ENCODE results near the gene SCFD1.
"Not testable (repeated sequence)": the region's sequence is repeated elsewhere in the genome, so short reads cannot be mapped to it uniquely, and the experiment has no call there.

The SCFD1 gene

DNA sequence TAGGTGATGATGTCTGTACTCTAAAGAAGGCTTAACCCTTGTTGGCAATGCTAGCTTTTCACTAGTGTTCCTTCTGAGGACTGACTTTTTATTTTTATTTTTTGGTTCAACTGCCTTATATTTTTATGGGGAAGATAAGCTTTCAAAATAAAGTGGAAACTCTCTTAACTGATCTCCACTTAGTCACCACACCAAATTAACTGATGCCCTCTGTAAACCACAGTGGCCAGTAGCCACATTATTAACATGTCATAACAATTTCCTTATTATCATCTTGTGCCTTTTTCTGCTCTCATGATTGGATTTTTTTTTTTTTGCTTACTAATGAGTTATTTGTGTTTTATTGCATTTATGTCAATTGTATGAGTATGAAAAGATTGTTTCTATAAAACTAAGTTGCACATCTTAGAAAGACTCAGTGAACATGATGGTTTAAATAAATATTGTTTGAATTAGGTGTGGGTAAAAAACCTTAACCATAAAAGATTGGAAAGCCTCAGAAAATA is 56.9 kb downstream of the SCFD1 start:
- DNase-seq, result no peak

DNA sequence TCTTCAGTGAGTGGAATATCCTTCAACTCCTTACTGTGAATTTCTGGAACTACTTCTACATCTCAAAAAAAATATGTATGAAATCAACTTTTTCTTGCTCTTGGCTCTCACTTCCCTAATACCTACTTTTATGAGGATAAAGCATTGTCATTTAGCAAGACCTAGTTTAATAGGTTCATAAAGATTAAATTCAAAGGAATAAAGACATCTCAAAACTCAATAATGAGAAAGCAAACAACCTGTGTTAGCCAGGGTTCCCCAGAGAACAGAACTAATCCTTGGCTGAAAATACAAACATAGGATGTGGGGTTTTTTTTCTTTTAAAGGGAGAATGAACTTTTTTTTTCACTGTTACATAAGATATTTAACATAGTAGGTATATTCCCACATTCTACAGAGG is 57.9 kb downstream of the SCFD1 start:
- DNase-seq, result no peak

DNA sequence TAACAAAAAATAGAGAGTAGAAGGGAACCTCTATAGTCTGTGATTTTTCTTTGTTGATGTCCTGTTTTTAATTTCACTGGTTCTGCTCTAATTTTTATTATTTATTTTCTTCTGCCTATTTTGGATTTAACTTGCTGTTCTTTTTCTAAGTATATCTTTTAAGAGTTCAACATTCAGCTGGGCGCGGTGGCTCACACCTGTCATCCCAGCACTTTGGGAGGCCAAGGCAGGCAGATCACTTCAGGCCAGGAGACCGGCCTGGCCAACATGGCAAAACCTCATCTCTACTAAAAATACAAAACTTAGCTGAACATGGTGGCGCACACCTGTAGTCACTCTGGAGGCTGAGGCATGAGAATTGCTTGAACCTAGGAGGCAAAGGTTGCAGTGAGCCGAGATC is 58.7 kb downstream of the SCFD1 start:
- DNase-seq, result not testable (repeated sequence)

DNA sequence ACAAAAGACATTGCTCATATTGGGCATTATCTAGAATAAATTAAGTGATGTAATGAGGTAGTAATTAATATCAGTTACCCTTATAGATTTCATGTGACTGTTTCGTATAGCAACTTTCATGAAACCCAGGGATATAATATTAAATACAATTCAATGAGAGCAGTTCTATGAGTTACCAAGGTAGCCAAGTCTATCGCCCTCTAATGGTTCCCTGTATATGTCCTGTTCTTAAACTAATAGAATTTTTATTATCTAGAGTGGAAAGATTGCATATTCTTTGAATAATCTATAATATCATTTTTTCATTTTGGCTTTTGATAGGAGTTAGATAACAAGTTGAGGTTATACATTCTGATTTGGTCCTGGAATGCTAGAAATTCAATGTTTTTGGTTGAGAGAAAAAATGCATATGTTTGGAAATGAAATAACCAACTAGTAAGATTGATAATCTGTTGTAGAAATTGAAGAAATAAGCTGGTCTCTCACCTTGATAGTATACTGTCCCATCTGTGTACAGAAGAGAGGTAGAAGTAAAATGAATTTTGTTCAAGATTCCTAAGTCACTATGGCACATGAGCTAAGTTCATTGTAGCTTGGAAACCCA is 59.7 kb downstream of the SCFD1 start:
- no peak for DNase-seq

DNA sequence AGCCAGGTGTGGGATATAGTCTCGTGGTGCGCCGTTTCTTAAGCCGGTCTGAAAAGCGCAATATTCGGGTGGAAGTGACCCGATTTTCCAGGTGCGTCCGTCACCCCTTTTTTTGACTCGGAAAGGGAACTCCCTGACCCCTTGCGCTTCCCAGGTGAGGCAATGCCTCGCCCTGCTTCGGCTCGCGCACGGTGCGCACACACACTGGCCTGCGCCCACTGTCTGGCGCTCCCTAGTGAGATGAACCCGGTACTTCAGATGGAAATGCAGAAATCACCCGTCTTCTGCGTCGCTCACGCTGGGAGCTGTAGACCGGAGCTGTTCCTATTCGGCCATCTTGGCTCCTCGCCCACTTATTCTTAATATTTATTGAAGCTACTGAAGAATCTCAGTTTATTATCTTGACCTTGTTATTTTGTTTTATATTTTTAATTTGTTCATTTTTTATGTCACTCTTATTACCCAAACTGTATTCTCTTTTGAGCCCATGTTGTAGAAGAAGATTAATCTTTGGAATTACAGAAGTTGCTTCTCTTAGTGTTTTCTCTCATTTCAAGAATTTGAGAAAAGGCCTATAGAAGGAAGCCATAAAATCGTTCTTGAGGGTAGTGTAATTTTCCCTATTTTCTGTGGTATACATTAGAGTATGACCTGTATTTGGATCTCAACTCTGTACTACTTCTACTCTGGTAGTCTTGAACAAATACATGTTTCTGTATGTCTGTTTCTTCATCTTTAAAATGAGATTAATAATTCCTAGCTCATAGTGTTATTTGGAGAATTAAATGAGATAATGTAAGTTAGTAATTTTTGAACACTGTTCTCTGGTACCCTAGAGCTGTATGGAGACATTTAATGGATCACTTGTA is 68.6 kb downstream of the SCFD1 start:
- not testable (repeated sequence) for DNase-seq

DNA sequence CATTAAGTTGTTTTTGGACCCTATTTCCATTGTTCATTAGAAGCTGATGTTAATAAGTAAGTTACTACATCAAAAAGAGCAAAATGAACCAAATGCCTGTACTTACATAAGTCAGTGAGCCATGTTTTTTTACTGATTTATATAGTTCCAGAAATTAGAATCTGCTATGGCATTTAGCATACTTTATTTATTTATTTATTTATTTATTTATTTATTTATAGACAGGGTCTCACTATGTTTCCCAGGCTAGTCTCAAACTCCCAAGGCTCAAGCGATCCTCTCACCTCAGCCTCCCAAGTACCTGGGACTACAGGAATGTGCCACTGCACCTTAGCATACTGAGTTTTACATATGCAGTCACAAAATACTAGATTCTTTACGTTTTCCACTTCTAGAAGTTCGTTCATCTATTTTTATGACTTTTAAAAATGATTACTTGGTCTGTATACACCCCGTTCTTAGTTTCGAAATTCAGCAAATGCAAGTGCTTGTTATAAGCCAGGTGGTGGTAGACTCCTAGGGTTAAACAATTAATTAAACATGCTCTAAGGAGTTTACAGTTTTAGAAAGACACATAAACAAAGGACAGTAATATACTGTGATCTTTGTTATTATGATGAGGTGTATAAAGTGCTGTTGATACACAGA is 69.8 kb downstream of the SCFD1 start:
- no peak for DNase-seq

DNA sequence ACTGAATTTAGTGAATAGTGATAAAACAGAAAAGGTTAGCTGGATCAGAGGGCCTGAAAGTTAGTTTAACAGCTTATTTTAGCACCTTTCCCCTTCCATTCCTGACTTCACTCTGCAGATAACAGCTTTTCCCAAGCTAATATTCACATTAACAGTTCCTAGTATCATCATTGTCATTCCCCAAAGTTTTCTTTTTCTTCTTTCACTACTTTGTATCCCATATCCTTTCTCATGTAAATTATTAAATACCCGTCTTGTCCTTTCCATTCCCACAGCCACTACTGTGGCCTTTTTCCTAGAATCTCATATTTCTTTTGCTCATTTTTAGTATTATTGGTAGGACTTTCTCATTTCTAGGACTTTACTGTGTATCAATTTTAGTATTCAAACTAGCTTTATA is 70.5 kb downstream of the SCFD1 start:
- no peak for DNase-seq

DNA sequence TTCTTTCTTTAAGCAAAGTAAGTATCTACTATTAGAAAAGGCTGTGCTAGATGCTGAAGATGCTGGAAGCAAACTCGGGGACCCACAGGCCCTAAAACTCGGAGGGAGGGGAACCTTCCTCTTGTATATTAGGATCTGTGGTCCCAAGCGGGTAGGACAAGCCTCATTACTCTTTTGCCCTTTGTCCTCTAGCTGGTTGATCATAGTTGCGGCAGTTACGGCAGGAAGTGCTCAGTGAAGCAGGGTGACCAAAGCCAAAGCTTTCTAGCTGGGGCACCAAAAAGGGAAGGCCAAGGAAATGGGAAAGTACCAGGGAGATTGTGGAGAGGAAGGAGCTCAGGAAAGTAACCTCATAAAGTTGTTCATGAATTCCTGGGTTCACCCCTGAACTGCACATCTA is 76.3 kb downstream of the SCFD1 start:
- DNase-seq, result no peak

DNA sequence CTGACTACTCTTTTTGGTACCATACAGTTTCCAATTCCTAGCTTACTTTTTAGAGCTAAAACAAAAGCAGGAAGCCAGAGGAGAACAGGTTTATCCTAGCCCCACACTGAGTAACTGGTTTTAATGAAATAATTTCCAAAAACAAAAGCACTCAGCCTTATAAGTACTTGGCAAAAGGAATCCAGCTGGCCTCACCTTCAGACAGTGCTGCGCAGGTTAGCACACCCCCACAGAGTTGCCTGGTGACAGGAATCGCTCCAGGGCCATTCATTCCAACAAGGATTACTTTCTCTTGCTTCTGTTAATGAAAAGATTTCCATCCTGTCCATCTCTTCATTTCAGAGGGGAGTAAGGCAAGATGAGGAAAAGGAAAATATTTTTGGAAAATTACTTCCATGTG is 84.6 kb downstream of the SCFD1 start:
- no peak for DNase-seq

DNA sequence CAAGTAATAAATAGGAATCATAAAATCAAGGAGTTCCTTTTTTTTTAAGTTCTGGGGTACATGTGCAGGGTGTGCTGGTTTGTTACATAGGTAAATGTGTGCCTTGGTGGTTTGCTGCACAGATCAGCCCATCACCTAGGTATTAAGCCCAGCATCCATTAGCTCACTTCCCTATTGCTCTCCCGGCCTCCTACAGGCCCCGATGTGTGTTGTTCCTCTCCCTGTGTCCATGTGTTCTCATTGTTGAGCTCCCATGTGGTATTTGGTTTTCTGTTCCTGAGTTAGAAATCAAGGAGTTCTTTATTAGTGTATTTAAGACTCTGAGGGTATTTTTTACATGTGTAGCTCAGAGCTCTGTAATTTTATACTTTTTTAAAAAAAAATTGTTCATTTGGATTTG is 86.0 kb downstream of the SCFD1 start:
- DNase-seq, result no peak

DNA sequence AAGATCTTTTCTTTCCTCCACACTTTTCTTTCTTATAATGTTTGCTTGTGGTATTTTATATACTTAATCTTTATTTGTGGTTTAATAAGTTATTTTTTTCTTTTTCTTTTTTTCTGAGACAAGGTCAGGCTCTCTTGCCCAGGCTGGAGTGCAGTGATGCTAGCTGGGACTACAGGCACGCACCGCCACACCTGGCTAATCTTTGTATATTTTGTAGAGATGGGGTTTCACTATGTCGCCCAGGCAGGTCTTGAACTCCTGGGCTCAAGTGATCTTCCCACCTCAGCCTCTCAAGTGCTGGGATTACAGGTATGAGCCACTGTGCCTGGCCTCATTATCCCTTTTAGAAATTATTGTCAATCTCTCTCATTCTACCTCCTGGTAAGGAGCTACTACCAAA is 87.1 kb downstream of the SCFD1 start:
- no peak for DNase-seq

DNA sequence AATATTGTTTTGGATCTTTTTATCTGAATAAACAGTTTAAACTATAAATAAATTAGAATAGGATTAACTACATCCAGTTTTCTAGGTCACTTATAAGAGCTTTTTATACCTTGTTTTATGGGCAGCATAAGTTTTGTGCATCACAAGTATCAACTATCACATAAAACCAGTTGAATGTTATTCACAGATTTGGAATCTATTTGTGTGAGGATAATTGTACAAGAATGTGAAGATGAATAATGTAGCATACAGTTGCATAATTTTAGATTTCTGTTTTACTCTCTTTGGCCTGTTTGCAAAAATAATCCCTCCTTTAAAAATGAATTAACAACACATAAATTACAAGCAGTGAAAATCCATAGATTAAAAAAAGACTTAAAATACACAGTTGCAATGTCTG is 88.8 kb downstream of the SCFD1 start:
- DNase-seq, result no peak

DNA sequence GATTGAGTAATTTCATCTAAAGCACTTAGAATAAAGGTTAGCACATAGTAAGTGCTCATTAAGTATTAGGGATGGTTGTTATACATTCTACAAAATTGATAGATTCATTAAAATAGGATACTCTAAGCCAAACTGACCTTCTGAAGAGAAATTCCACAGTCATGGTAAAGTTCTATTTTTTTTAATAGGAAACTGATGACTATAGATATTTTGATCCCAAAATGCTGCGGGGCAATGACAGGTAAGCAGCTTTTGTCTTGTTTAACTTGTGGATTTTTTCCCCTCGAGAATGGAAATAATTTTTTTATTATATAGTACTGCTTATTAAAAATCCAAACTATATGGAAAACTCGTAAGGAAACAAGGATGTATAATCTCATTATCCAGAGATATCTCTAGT is 97.0 kb downstream of the SCFD1 start:
- no peak for DNase-seq

DNA sequence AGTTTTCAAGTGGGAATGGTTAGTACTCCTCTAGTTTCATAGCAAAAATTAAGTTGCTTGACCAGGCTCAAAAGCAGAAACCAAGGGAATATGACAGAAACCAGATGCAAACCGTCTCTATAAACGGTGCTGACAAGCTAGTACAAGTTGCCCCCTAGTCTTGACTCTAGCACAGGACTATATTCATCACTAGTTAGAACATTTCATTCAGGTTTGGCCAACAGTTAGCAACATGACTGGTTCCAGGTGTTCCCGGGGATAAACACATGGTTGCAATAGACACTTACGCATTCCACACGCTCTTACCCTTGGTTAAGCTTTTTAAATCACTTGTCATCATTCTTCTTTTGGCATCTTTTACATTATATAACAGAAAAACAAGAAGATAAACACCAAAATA is 103.6 kb downstream of the SCFD1 start:
- DNase-seq, result no peak

DNA sequence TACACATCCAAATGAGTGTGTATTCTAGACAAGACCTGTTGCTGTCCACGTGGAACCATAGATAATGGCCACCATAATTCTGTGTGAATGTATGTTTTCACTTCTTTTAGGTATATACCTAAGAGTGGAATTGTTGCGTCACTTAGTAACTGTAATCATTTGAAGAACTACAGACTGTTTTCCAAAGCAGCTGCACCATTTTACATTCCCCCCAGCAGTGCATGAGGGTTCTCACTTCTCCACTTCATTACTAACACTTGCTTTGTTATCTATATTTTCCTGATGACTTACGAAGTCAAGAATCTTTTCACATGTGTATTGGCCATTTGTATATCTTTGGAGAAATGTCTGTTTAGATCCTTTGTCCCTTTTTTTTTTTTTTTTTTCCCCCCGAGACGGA is 106.4 kb downstream of the SCFD1 start:
- DNase-seq, result no peak

DNA sequence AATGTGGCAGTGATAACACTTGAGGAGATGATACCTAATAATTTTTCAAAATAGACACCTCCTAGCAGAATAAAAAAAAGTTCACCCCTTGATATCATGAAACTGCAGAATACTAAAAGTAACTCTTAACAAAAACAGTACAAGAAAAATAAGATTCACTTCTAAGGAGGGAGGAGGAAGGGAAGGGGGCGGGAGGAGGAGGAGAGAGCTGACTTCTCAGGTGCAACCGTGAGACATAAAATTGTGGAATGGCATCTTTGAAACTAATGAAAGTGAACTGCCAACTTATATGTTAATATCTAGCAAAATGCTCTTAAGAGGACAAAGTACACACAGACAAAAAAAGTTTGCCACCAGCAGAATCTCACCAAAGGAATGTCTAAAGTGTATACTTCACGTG is 115.8 kb downstream of the SCFD1 start:
- DNase-seq, result no peak

DNA sequence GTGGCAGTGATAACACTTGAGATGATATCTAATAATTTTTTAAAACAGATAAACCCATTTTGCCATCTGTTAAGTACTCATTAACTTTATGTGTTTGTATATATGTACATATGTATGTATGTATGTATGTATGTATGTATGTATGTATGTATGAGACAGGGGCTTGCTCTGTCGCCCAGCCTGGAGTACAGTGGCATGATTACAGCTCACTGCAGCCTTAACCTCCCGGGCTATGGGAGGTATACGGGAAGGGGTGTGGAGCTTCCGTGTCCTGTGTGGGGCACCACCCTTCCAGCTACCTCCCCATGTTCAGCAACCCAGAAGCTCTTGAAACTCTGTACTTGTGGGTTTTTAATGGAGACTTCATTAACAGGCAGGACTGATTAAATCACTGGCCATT is 116.9 kb downstream of the SCFD1 start:
- no peak for DNase-seq

DNA sequence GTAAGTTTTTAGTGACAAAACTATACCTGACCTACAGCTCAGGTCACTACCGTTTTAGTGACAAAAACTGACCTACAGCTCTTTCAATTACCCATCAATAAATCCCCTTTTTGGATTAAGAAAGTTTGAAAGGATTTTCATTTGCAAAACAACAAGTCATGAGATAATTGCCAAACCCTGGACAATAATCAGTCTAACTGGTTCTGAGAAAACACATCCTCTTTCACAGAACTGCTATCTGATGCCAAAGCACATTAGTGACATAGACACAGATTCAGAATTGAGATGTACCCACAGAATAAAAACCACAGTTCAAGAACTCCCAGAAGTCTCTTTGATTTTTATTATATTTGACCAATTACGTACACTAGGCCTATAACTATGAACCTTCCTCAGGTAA is 126.2 kb downstream of the SCFD1 start:
- no peak for DNase-seq

DNA sequence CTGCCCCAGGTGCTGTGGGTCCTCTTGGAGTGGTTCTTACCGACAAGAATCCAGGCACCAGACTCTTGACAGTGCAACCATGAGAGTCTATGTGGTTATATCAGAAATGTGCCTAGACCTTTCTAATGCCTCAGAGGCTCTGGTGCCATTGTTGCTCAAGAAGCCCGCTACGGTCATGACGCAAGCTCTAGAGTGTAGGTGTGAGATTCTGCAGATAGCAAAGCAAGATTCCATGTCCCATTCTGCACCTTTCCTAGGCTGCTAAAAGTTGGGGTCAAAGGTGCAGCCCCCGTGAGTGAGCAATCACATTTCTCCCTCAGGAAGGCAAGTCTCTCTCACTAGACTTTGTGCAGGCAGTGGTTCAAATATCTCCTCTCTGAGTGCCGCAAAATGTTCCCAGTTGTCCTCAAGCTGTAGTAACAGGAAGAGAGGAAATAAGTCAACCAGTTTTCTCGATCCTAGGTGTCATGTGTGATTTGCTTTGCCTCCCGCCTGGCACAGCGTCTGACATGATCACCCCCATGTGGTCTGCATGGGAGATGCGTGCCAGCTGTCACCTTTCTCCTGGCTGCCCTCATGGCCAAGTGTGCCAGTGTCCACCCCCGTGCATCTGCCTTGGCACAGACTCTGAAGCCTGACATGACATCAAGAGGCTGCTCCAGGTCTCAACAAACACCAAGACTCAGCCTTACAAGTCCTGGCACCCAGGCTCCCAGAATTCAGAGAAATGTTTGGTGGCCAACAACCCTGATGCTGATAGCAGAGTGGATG is 129.7 kb downstream of the SCFD1 start:
- no peak for DNase-seq

DNA sequence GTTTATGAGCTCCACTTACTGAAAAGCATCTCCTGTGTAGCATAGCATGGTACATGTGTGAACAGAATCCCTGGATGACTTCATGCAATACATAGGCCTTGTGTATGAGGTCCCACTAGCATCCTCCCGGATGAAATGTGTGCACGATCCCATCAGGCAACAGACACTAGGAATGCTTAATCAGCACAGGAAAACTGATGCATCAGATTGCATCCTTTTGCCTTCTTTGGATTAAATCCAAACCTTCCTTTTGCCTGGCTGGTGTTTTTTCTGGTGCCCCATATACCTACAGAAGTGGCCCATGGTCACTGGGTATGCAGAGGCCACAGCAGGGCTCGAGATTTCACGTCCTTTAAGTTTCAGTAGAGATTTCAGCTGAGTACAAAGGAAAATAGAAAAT is 131.3 kb downstream of the SCFD1 start:
- no peak for DNase-seq

DNA sequence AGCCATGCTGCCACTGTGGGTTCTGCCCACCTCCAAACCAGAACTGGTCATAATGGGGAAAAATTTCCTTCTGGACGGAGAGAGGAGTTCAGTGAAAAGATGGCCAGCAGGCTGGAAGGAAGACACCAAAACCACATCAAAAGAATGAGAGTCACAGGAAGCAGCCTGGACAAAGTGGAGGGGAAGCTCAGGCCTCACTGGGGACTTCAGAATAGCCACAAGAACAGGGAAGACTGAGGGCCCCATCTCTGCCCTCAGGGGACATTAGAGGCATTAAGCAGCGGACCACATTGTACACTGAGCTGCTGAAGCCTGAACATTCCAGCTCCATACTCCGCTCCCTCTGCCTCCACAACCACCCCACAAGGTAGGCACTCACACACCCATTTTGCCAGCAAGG is 132.7 kb downstream of the SCFD1 start:
- DNase-seq, result no peak

DNA sequence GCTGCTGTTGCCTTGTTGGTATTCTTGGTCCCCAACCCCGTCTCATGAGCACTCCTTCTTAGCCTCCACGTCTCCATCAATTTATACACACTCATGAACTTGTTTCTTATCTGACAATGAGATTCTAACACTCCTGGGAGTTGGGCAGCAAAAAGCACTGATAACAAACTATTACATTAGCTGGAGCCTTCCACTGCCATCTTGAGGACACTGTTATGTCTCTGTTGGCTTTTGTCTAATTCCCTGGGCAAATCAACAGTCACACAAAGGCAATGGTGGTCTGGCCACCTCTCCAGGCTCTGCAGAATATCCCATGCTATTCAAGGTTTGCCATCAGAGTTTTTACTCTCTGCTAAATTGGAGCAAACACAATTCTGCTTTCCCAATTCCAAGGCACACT is 134.5 kb downstream of the SCFD1 start:
- DNase-seq, result no peak

DNA sequence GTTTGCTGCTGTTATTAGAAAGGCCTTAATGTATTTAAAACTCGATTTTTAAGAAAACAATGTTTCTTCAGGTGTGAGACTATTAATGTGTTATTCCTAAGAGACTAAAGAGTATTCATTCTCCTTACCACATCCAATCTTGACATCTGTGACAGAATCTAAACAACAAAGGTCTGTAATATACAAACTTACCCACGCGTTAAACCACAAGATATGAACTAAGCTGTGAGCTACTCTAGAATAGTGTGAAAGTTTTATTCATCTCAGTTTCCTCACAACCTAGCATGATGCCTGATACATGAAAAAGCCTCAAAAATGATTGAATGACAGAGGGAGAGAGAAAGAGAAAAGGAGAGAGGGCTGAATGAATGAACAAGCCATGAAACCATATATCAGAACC is 135.0 kb downstream of the SCFD1 start:
- no peak for DNase-seq

Data from stimulated activated CD8-positive, alpha-beta memory T cell treated with anti-CD3 and anti-CD28 coated beads, Interleukin-4, amount 100 ng/mL, for 48 hours (primary cell).